HFF-Myc (cell line): ENCODE results near the gene CKAP5.

Experiments used
- DNase-seq: peaks from one replicate; pipeline ENCODE4 v3.0.0-alpha.2; 2011; ENCODE audit warnings: low read depth; ENCODE audit errors: extremely low read depth
- H3K4me3 ChIP-seq: replicated peaks from 2 replicates; pipeline ENCODE4 v1.5.1; 2011; ENCODE audit warnings: low read depth, mild to moderate bottlenecking, control low read depth, low read length
- TF ChIP-seq, protein P1 (sequence below): IDR thresholded peaks from 2 replicates; pipeline ENCODE4 v1.5.1; 2012; ENCODE audit warnings: mild to moderate bottlenecking, low read depth, low read length, control low read depth; ENCODE audit errors: missing control alignments

The CKAP5 gene

GRCh38 chr11:46778416-46778815 is 67.7 kb downstream of the CKAP5 start:
- TF ChIP-seq, protein P1, sequence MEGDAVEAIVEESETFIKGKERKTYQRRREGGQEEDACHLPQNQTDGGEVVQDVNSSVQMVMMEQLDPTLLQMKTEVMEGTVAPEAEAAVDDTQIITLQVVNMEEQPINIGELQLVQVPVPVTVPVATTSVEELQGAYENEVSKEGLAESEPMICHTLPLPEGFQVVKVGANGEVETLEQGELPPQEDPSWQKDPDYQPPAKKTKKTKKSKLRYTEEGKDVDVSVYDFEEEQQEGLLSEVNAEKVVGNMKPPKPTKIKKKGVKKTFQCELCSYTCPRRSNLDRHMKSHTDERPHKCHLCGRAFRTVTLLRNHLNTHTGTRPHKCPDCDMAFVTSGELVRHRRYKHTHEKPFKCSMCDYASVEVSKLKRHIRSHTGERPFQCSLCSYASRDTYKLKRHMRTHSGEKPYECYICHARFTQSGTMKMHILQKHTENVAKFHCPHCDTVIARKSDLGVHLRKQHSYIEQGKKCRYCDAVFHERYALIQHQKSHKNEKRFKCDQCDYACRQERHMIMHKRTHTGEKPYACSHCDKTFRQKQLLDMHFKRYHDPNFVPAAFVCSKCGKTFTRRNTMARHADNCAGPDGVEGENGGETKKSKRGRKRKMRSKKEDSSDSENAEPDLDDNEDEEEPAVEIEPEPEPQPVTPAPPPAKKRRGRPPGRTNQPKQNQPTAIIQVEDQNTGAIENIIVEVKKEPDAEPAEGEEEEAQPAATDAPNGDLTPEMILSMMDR, result no peak
- DNase-seq, result no peak
- no peak overlapping the region for H3K4me3 ChIP-seq

DNA sequence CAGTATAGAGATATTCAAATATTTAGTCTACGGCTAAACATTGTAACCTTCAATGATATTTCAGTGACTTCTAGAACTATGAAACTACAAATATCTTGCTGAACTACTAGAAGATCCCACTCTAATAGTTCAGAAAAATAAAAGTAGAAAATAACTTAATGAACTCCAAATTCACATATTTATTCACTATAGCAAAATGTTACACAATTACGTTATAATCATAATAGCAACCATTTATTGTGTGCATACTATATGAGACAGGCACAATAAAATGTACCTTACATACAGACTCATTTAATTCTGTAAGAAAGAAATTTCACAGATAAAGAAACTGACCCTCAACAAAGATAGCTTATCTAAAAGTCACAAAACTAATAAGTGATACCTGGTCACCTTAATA is 69.2 kb downstream of the CKAP5 start:
- TF ChIP-seq, protein P1, result no peak
- no peak overlapping the region for H3K4me3 ChIP-seq

DNA sequence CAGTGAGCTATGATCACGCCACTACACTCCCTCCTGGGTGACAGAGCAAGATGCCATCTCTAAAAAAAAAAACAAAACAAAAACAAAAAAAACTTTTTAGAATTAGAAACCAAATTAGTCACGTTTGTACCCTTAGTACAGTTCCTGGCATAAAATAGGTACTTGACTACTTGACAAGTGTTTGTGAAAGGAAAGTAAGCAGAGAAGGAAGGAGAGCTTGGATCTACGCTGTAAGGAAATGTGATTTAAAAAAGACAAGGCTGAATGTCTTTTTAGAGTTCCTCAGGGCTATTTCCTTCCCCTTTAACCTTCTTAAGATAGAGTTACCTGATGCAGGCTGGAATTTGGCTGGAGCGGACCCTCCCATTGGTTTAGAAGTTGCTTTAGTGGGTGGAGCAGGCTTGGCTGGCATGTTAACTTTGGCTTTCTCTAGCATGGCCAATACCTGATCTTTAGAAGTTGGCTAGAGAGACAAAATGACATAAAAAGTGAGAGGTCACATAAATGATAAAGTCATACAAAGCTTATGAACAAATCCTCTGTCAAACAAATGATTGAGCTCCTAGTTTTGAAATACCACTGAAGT is 76.4 kb downstream of the CKAP5 start:
- no peak overlapping the region for H3K4me3 ChIP-seq
- DNase-seq, result no peak
- TF ChIP-seq, protein P1, result no peak

More for the DNA sequence above, 69.2 kb downstream of the CKAP5 start:
- DNase-seq, result no peak

- no peak for DNase-seq
- H3K4me3 ChIP-seq, result no peak overlapping the region
- TF ChIP-seq, protein P1, result no peak
Measured at GRCh38 chr11:46766656-46767055, 79.4 kb downstream of the CKAP5 start.

DNA sequence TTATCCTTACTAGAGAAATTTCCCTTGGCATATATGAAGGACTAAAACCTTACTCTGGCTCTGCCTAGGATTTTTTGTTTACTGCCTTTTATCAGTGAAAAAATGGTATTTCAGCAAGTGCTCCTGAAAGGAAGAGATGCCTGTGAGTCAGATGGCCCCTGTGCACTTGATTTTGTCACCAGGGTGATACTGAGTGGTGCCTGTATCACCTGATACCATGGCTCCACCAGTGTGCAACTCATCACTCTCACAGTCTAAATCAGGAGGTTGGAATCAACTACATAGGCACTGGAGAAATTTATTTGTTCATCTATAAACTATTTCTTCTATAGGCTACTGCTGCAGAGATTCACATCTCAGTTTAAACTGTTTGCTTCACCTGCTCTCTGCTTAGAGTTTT is 83.8 kb downstream of the CKAP5 start:
- no peak for DNase-seq
- TF ChIP-seq, protein P1, result no peak
- no peak overlapping the region for H3K4me3 ChIP-seq

GRCh38 chr11:46761807-46762206 is 84.3 kb downstream of the CKAP5 start:
- TF ChIP-seq, protein P1, result no peak
- no peak for DNase-seq
- H3K4me3 ChIP-seq, result no peak overlapping the region
